GOT3 (cell line): Measurements from ENCODE around the gene FANCI.

Source experiments
- DNase-seq: peaks from one replicate; lab custom pipeline; 2025; ENCODE audit warnings: mixed read lengths; lab: John Stamatoyannopoulos, UW

The FANCI gene

DNA sequence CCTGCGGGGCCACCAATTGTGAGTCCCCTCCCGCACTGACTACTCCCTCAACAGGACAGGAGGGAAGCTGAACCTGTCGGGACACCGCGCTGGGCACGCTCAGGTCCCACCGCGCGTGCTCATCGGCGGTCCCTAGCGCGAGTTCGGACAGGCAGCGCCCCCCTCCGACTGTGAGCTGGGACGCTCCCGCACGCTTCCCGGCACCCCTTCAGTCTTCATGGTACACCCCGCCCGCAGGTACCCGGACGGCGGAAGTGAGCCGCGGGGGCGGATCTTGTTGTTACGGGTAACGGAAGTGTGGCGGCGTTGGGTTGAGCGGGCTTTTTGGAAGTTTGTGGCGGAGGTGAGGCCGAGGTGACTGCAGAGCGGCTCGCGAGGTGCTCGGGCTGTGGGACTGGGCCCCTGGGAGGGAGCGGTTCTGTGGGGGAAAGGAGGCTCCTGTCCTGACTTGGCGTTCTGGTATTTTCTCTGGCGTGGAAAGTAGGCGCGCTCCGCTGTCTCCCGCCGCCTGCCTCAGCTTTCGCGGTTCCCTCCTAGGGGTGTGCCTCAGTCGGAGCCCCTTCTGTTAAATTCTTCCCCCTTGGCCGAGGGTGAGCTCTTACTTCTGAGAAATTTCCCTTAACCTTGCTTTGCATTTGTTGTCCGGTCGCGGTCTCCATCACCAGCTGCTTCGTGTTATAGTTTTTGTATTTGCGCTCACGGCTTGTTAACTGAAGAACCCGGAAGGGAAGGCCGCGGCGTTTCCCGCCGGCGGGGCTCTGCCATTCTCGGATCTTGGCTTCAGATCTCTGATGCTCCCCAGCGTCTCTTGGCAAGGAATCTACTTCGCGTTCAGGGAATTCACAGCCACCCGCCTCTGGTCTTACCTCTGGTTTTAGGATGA, at the start of gene FANCI:
Gene FANCI (plus strand): TSS at position 289 of the 883 bp plus-strand sequence. CDS start 3,669 bp downstream, outside the sequence.
- peak; percentile 78 for DNase-seq

DNA sequence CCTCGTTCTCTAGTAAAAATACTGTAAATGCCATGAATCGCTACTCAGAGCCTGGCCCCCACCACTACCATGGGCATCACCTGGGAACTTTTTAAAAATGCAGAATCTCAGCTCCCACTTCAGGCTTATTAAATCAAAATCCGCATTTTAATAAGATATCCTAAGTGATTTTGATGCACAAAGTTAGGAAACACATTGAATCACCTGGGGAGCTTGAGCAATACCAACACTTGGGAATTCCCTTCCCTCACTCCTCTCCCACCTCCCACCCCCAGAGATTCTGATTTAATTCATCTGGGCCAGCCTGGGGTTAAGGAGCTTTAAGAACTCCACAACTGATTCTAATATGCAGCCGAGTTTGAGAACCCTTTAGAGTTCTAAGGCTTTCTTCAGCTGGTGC, 49.2 kb upstream of the FANCI start:
- no peak for DNase-seq

DNA sequence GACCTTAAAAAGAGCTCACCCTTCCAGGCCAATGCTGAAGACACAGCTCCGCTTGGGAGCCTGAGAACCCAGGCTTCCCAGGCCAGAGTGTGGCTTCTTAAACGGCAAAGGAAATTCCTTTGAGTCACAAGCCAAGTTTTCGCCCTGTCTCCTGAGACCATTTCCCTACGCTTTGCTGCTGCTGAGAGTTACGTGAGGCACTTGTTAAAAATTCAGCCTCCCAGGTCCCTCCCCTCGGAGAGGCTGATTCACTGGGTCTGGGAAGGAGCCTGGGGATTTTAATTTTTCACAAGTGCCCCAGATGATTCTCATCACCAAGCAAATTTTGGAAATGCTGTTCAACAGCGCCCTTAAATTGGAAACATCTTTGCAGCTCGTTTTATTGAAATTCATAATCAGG, 47.9 kb upstream of the FANCI start:
- DNase-seq: no peak

DNA sequence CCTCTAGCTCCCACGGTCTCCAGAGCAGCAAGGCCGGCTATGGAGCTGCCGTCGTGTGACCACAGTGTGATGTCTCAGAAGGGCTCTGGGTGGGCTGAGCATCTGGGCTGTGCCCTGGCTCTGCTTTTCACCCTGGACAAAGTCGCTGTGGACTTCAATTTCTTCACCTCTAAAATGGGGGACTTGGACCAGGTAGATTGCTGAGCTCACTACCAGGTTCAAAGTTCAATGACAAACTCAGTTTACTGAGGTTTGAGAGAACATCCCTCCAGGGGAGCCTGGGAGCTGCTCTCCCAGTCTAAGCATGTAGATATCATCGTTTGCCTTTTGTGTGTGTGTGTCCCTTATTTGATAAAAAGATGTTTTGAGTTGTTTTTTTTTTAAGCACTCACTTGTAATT, 47.5 kb upstream of the FANCI start:
- no peak for DNase-seq

DNA sequence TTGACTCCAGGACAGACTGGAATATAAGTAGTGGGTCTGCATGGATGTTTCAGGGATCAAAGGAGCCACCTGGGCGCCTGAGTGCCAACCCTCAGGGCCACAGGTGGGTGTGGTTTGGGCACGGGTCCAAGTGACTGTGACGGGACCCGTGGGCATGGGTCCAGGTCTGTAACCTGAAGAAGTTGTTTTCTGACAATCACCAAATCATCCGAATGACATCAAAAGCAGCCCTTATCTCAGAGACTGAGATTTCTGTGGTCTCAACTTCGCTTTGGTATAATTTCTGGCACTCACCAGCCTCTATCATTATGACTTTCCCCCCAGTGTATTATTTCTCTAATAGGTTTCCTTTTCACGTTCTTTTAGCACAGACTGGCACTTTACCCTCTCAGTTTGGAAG, 46.8 kb upstream of the FANCI start:
- DNase-seq: no peak

DNA sequence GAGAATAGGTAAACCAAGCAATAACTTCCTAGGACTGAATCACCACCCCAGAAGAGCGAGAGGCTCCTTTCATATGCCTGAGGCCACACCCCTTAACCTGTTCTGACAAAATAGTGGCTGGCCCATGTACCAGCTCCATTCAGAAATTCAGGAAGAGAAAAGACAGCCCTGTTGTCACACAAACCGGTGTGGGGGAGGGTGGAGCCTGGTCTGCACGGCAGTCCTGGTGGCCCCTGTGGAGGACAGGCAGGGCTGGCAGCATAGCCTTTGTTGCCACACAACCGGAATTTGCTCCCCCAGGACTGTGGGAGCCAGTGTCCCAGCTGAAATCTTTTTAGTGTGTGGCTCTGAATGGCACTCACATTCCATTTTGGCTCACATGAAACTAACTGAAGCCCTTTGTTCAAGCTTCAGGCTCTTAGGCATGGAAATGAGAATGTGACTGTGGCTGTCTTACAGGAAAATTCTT, 46.2 kb upstream of the FANCI start:
- no peak for DNase-seq

DNA sequence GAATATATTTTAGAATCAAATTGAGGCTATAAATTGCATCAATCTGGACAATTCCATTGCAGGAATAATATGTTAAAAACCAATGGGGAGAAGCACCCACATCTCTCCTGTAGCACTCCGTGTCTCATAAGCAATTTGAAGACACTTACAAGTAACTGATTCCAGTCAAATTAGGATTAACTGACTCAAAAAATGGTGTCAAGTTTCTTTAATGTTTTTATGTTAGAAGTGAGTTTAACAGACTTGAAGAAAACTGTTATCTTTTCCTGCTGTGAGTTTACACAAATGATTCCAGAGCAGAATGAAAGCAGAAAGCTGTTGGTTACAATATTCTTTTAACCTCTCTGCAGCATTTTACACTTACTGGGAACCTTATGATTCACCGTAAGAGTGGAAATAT, 45.6 kb upstream of the FANCI start:
- no peak for DNase-seq

DNA sequence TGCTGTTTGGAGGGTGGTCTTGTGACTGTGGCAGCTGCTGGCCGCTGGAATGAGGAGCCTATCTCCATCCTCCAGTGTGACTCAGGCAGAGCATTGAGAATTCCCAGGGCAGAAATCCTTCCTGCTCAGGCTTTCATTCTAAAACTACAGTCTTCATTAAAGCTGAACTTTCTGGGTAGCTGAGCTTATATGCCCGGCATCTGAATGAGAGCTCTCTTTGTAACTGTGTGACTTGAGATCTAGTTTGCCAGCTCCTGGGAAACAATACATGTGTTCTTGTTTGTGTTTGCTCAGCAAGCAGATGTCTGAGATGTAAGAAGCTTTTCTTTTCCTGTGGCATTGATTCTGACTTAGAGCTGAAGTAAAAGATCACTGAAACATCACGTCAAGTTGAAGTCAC, 44.8 kb upstream of the FANCI start:
- no peak for DNase-seq

DNA sequence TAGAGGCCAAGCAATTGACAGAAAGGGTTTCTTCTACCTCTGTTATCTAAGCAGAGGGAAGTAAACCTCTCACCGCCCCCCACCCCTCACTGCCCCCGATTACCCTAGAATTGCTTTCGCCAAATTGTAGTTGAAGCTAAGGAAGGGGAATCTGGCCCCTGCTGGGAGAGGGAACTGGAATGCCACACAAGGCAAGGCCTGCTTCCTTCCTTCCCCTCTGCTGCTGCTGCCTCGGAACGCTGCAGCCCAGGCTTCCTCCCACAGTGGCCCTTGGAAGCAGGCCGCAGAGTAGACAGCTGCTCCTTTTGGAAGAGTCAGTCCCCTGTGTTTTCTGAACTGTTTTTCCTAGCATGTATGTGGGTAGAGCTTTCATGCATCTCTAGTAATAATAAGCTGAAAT, 44.0 kb upstream of the FANCI start:
- no peak for DNase-seq

DNA sequence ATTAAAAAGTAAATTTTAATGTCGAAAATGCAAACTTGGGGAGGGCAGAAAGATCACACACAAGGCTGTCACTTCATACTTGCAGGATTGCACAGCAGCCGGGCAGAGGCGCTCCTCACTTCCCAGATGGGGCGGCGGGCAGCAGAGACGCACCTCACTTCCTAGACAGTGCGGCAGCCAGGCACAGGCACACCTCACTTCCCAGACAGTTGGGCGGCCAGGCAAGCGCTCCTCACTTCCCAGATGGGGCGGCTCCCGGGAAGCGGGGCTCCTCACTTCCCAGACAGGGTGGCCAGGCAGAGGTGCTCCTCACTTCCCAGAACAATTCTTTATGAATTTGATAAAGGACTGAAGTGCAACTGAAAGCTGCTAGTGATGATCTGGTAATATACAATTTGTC, 43.6 kb upstream of the FANCI start:
- no peak for DNase-seq

DNA sequence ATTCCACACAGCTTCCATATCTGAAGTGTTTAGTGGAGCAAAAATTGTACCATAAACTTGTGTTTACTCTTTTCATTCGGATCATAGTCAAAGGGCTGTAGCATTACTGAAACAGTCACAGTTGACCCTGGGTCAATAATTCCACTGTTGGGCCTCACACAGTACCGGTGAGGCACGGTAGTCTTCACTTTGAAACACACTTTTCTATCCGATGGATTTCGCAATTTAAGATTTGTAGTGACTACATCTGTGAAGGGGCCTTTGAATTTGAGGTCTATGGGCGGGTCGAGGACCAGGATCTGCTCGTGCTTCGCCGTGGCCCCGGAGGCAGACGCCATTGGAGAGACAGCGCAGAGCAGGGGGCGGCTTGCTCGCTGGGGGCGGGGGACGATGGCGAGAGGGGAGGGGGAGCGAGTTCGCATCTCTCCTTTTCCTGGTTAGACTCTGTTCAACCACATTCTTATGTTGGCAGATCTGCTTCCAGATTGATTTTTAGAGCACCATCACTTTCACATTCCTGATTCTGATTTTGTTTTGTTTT, 42.2 kb upstream of the FANCI start:
- DNase-seq: no peak

DNA sequence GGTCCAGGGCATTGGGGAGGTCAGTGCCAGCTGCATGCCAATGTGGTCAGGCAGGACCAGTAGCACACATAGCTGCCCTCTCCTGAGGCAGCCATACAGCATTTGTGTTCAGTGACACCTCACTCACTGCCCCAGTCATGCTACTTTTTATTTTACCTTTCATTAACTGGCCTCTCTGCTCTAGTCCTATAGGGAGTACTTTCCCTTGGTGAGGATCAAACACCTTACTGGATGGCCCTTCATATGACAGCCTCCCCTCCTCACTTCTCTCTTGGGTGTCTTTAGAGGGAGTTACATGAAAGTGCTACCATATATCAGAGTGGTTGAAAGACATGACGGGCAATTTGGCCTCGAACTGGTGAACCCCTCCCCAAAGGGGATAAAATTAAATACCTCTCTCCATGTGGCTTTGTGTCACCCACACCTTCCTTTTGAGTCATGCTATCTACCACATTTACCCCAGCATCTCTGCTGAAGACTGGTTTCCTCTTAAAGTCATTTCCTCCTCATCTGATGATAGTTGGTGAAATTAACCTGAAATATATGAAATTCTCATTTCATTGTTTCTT, 40.0 kb upstream of the FANCI start:
- DNase-seq: no peak

DNA sequence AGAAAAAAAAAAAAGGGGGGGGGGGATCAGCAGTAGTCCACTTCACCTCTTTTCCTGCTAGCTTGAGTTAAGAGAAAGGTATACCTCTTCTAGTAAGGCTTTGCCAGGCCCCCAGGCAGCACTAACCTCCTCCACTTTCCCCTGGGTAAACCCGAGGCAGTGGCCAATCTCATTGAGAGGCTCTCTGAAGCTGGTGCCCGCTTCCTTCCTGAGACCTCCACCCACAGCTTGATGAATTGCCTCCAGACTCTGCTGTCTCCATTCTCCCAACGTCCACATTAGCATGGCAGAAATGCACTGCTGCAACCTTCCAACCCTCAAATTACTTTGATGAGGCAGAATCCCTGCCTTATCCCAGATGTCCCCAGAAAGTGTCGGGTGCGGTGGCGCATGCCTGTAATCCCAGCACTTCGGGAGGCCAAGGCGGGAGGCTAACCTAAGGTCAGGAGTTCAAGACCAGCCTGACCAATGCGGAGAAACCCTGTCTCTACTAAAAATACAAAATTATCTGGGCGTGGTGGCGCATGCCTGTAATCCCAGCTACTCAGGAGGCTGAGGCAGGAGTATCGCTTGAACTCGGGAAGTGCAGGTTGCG, 37.7 kb upstream of the FANCI start:
- DNase-seq: no peak

DNA sequence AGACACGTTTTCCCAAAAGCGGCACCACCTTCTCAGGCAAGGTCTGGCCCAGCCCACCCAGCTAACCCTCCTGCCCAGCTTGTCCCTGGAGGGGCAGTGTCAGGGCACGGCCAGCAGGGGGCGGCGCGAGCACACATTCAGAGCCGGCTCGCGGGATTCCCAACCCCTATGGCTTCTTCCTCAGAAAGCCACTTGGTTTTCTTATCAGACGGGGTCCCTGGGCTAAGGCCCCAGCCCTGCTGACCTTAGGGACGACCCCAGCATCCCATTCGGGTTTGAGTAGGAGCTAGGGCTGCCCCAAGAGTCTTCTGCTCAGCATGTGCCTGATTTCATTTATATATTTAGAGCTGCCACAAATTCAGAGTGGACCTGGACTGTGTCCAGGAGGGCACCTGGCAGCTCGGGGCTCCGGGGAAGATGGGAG, 36.9 kb upstream of the FANCI start:
- DNase-seq: peak; percentile 51

DNA sequence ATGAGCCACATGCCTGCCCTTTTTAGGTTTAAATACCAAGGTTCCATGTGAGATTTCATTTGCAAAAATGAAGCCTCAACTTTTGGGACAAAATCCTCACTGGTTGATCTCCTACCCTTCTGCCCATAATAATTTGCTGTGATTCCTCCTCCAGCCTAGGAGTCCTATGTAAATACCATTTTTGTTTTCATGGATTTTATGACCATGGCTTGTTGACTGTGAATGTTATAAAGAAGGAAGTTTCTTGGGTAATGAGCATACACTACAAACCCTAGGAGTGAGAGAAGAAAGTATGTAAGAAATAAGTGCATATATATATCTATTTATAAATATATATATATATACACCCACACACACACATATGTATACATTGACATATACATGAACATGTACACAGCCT, 35.5 kb upstream of the FANCI start:
- no peak for DNase-seq

DNA sequence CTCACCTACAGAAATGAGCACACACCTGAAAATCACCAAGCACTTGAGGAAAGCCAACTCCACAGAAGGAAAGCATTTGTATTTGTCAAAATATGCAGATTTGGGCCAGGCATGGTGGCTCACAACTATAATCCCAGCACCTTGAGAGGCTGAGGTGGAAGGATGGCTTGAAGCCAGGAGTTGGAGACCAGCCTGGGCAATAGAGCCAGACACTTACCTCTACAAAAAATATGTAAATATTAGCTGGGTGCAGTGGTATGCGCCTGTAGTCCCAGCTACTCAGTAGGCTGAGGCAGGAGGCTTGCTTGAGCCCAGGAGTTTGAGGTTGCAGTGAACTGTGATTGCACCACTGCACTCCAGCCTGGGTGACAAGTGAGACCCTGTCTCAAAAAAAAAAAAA, 34.7 kb upstream of the FANCI start:
- DNase-seq: no peak

DNA sequence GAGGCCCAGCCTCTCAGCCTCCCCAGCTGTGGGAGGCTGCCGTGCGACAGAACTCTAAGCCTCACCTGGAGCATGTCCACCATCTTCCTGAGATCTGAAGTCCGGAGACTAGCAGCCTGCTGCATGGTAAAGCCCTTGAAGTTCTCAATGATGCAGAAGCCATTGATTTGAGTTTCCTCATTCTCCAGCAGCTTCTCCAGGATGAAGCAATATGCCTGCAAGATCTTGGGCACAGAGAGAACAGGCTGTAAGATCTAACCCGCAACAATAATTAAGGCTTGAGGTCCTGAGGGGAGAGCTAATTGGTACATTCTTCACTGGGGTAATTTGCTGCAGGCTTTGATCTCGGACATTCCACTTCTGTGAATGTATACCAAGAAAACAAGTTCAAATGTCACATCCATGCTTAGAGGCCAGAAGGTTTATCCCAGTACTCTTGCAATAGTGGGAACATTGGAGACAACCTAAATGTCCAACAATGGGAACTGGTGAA, 32.1 kb upstream of the FANCI start:
- no peak for DNase-seq

DNA sequence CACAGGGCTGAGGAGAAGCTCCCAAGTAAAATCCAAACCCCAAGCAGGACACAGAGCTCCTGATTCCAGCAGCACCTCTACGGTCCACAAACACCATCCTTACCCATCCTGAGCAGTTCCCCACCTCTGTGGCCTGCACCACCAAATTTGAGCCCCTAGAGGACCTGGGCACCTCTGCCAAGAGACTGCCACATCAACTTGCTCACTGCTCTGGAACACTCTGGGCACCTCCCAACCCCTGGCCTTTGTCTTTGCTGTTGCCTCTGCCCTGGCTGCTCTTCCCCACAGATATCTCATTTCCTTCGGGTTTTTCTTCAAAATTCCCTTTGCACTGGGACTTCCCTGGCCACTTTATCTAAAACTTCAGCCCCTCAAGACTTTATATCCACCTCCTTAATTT, 28.2 kb upstream of the FANCI start:
- no peak for DNase-seq

DNA sequence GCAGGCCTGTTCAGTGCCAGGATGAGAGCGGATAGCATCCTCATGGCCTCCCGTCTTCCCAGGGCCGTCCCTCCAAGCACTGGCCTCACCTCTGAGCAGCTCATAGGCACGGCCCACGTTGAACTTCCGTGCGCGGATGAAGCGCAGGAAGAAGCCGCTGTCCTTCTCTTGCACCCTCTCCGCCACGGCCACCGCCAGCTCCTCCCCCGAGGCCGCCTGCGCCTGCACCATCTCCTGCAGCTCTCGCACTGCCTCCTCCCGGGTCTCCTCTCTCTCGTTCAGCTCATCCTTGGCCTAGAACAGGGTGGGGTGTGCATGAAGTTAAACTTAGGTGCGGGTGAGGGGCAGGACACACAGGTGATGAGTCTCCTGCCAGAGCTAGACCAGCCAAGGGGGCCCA, 26.7 kb upstream of the FANCI start:
- no peak for DNase-seq

DNA sequence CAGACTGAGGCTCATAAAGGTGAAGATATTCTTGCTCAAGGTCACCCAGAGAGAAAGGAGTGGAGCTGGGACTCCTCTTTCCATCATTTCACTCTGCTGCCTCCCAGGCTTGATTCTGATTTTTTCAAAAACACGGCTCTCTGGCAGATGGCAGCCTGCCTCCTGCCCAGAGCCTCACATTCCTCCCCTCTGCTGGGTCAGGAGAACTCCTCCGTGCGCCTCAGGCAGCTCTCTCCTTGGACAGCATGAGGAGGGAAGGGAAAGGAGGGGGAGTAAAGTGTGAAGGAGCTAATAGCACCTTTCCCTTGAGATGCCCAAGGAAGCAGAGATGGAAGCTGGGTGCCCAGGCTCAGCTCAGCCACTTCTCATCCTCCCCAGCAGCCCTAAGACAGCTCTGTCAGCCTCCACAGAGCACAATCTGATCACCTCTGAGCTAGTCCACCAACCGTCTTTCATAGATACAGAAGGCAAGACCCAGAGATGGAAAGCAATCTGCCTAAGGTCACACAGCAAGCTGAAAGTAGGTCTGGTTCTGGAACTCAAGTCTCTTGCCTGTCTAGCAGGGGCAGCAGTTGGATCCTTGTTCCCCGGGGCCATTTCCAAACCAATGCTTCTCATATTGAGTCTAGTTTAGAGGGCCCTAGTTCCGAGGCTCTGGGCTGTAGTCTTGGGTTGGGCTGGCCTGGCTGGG, 25.9 kb upstream of the FANCI start:
- no peak for DNase-seq

DNA sequence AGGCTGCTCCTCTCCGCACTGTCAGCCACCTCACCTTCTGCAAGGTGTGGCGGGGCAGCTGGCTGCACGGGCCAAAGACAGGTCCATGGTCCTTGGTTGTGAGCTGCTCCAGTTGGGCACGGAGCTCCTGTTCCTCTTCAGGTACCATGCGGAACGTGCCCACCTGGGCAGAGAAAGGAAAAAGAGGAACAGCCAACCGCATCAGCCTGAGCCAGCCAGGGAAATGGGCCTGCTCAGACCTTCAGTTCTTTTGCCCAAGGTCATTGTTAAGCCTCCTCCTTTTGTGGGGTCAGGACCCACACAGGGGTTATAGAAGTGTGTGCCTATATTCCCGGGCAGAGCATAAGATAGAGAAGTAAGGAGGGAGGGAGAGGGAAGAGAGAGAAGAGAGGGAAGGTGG, 25.2 kb upstream of the FANCI start:
- DNase-seq: no peak

DNA sequence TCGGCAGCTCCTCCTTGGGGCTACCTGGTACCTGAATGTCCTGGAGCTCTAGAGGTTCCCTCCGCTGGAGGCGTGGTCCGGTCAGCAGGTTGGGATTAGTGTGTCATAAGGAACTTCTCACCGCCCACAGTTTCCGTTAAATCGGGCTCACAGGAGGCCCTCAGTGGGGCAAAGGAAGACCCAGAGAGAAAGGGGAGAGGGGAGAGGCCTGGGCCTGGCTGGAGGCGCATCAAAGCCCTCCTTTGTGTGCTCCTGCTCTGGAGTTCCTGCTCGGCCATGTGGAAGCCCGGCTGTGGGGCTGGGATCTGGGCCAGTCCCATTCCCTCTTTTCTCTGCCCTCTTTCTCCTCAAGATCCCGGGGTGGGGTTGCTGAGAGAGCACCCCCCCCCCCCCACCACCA, 22.2 kb upstream of the FANCI start, which contains the start of gene RLBP1:
Gene RLBP1 (minus strand): TSS at position 37 of the 400 bp plus-strand sequence. CDS start 2,604 bp downstream, outside the sequence.
- no peak for DNase-seq
